Mucosa of rectum (tissue), 2 donors: ENCODE results near the gene IRGC.

Experiments
- H3K27ac ChIP-seq, 2 donors: one replicate each; pipeline ENCODE4 v1.7.0; 2013; ENCODE audit warnings: inconsistent platforms in 2 of 2, low read depth in 2 of 2, low read length in 2 of 2
- H3K27me3 ChIP-seq, 2 donors: one replicate each; pipeline ENCODE4 v1.7.0; 2013; ENCODE audit warnings: low read length in 2 of 2; ENCODE audit not compliant: control insufficient read depth in 2 of 2, insufficient read depth in 2 of 2
- H3K36me3 ChIP-seq, 2 donors: one replicate each; pipeline ENCODE4 v1.7.0; 2013; ENCODE audit warnings: low read length in 2 of 2; ENCODE audit not compliant: control insufficient read depth in 2 of 2, insufficient read depth in 2 of 2
- H3K4me1 ChIP-seq, 2 donors: one replicate each; pipeline ENCODE4 v1.7.0; 2013; ENCODE audit warnings: low read length in 2 of 2, mild to moderate bottlenecking in 1 of 2; ENCODE audit not compliant: control insufficient read depth in 2 of 2, insufficient read depth in 2 of 2
- H3K4me3 ChIP-seq, 2 donors: one replicate each; pipeline ENCODE4 v1.7.0; 2013; ENCODE audit warnings: low read length in 2 of 2
- H3K9ac ChIP-seq, 2 donors: one replicate each; pipeline ENCODE4 v1.7.0; 2013; ENCODE audit warnings: low read length in 2 of 2, low read depth in 1 of 2, mild to moderate bottlenecking in 1 of 2
- H3K9me3 ChIP-seq, 2 donors: one replicate each; pipeline ENCODE4 v1.7.0; 2013; ENCODE audit warnings: low read length in 2 of 2; ENCODE audit not compliant: control insufficient read depth in 2 of 2
- donor health status: healthy.
- donor health status: Normal muscosa, but diverticular disease.

The IRGC gene

GRCh38 chr19:43721469-43722048 is 5.7 kb downstream of the IRGC start:
- Histone ChIP-seq H3K4me1 (no peaks in the 10 kb centered on the region), H3K27me3 (no peaks in the 10 kb centered on the region), H3K9me3 (no peaks in the 10 kb centered on the region), H3K36me3 (no peaks in the 10 kb centered on the region), H3K9ac (no peak overlapping the region), H3K27ac (no peak overlapping the region), H3K4me3 (no peak overlapping the region)

DNA sequence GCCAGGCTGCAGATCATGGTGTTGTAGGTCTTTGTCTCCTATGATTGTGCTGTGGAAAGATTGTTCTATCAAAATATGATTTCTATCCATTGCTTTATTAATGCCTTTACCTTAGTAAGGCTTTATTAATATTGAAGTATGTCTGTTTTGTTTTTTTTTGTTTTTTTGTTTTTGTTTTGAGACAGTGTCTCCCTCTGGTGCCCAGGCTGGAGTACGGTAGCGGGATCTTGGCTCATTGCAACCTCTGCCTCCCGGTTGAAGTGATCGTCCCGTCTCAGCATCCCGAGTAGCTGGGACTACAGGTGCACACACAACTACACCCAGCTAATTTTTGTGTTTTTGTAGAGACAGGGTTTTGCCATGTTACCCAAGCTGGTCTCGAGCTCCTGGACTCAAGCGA is 7.7 kb downstream of the IRGC start:
- Histone ChIP-seq H3K9ac (no peak overlapping the region), H3K4me3 (no peak overlapping the region)

GRCh38 chr19:43724896-43725295 is 9.0 kb downstream of the IRGC start:
- no peaks in the 10 kb centered on the region for H3K4me1 ChIP-seq
- H3K9me3 ChIP-seq, result no peaks in the 10 kb centered on the region
- H3K4me3 ChIP-seq, result no peak overlapping the region
- no peak overlapping the region for H3K9ac ChIP-seq
- H3K27me3 ChIP-seq, result no peaks in the 10 kb centered on the region
- H3K27ac ChIP-seq, result no peak overlapping the region
- H3K36me3 ChIP-seq, result peaks cover 0 to 16% of the 10 kb centered on the region in 2 donors

More for the DNA sequence above, 7.7 kb downstream of the IRGC start:
- Histone ChIP-seq H3K36me3 (peaks cover 0 to 2% of the 10 kb centered on the region in 2 donors), H3K4me1 (no peaks in the 10 kb centered on the region), H3K27ac (no peak overlapping the region), H3K9me3 (no peaks in the 10 kb centered on the region), H3K27me3 (no peaks in the 10 kb centered on the region)

DNA sequence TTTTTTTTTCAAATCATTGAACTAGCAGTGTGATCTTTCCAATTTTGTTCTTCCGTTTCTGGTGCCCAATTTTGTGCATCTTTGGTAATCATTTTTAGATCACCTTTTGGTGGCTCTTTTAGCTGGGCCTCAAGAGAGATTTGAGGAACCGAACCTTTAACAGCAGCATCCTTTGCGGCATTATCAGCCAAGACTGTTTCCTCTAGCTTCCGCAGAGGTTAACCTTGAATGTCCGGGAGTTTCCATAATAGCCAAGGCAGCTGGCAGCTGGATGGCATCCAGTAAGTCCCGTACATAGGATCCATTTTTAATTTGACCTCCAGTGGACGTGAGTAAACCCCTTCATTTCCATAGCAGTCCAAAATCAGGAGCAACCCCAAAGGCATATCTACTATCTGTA is 9.6 kb downstream of the IRGC start:
- Histone ChIP-seq H3K9ac (no peak overlapping the region), H3K36me3 (peaks cover 0 to 19% of the 10 kb centered on the region in 2 donors), H3K9me3 (no peaks in the 10 kb centered on the region), H3K4me1 (no peaks in the 10 kb centered on the region), H3K4me3 (no peak overlapping the region), H3K27me3 (no peaks in the 10 kb centered on the region), H3K27ac (no peak overlapping the region)

DNA sequence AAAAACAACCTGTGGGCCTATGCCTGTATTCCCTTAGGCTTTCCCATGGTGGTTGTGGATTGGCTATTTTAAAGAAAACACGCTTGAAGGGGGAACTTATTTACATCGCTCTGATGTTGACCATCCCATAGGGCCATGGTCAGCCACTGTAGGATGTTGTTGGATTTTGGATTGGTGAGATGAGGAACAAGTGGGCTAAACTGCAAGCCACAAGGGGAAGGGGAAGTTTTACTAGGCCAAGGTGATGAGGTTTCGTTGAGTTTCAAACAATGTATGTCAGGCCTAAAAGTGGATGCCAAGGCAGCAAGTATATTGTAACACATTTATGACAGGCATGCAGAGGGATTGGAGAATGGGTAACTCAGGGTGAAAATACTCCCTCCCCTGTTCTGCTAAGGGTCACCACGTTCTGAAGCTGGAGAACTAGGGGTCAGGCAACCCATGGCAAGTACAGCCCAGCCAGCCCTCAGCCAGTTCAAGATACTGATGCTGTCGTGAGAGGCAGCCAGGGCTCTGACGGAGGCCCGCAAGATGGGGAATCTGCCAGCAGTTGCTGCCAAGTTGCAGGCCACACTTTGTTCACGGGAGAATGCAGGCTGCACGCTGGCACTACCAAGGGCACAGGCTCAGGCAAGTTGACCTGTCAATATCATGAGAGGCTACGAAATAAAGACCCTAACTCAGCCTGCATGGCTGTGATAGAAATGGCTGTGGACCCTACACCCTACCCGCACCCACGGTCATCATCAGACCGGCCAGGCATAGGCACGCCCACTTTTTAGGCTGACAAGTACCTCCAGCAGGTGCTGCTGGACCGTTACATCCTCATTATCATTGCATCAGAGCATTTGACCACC is 11.1 kb downstream of the IRGC start:
- Histone ChIP-seq H3K4me3 (no peak overlapping the region), H3K27ac (no peak overlapping the region), H3K9me3 (no peaks in the 10 kb centered on the region), H3K4me1 (no peaks in the 10 kb centered on the region), H3K36me3 (peaks cover 10 to 31% of the 10 kb centered on the region in 2 donors), H3K9ac (no peak overlapping the region), H3K27me3 (no peaks in the 10 kb centered on the region)

DNA sequence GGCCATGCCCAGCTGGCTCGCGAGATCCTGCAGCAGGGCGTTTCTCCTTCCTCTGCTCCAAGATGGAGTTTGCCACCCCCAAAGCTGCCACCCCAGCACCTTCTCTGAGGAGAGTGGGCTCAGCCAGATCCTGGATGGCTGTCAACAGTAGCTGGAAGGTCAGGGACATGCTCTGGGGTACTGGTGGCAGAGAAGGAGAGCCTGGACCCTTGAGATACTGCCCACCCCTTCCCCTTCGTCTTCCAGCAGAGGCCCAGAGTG is 11.6 kb downstream of the IRGC start:
- Histone ChIP-seq H3K27me3 (no peaks in the 10 kb centered on the region), H3K4me3 (no peak overlapping the region), H3K27ac (no peak overlapping the region)

GRCh38 chr19:43729919-43730318 is 14.0 kb downstream of the IRGC start:
- H3K36me3 ChIP-seq, result peaks cover 29 to 54% of the 10 kb centered on the region in 2 donors
- H3K9ac ChIP-seq, result no peak overlapping the region
- H3K27ac ChIP-seq, result no peak overlapping the region
- no peak overlapping the region for H3K4me3 ChIP-seq
- H3K27me3 ChIP-seq, result no peaks in the 10 kb centered on the region
- no peaks in the 10 kb centered on the region for H3K4me1 ChIP-seq
- no peaks in the 10 kb centered on the region for H3K9me3 ChIP-seq

More for the DNA sequence above, 11.6 kb downstream of the IRGC start:
- H3K9me3 ChIP-seq, result no peaks in the 10 kb centered on the region
- no peak overlapping the region for H3K9ac ChIP-seq
- H3K36me3 ChIP-seq, result peaks cover 15 to 36% of the 10 kb centered on the region in 2 donors
- no peaks in the 10 kb centered on the region for H3K4me1 ChIP-seq

DNA sequence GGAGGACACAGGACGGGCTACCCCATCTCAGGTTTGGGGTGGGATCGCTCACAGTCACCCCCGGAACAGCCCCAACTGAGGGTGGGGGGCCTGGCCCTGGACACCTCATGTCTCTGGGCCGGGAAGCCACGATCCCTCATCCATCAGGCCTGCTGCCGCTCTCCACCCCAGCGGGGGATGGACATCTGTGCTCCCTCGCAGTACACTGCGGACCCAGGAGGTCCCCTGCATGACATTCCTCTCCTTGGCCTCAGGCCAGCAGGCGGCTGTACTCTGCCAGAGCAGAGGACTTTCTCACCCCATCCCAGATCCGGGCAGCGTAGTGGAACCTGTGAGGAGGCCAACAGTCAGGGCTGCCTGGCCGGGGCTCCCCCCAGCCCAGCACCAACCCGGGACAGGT is 15.5 kb downstream of the IRGC start:
- no peak overlapping the region for H3K27ac ChIP-seq
- H3K9me3 ChIP-seq, result no peaks in the 10 kb centered on the region
- H3K9ac ChIP-seq, result no peak overlapping the region
- H3K4me3 ChIP-seq, result no peak overlapping the region
- peaks cover 34 to 62% of the 10 kb centered on the region in 2 donors for H3K36me3 ChIP-seq
- no peaks in the 10 kb centered on the region for H3K27me3 ChIP-seq
- H3K4me1 ChIP-seq, result no peaks in the 10 kb centered on the region

- peaks cover 34 to 67% of the 10 kb centered on the region in 2 donors for H3K36me3 ChIP-seq
- H3K4me3 ChIP-seq, result no peak overlapping the region
- H3K27ac ChIP-seq, result no peak overlapping the region
- no peak overlapping the region for H3K9ac ChIP-seq
- no peaks in the 10 kb centered on the region for H3K4me1 ChIP-seq
- no peaks in the 10 kb centered on the region for H3K9me3 ChIP-seq
- no peaks in the 10 kb centered on the region for H3K27me3 ChIP-seq
Measured at GRCh38 chr19:43731846-43732245, 16.0 kb downstream of the IRGC start.

- Histone ChIP-seq H3K4me1 (peaks cover 12 to 15% of the 10 kb centered on the region in 2 donors), H3K36me3 (peaks cover 43 to 72% of the 10 kb centered on the region in 2 donors), H3K9me3 (no peaks in the 10 kb centered on the region), H3K27me3 (no peaks in the 10 kb centered on the region), H3K9ac (no peak overlapping the region), H3K27ac (no peak overlapping the region), H3K4me3 (no peak overlapping the region)
Measured at GRCh38 chr19:43735013-43735412, 19.1 kb downstream of the IRGC start.
